GM18520 (cell line): Measurements from ENCODE around the gene OSBPL9.

ENCODE experiments used
- ATAC-seq: cut with Tn5 transposase; IDR thresholded peaks from one replicate; pipeline ENCODE4 v1.9.1; 2021; ENCODE audit not compliant: unreplicated experiment

Gene OSBPL9, protein sequence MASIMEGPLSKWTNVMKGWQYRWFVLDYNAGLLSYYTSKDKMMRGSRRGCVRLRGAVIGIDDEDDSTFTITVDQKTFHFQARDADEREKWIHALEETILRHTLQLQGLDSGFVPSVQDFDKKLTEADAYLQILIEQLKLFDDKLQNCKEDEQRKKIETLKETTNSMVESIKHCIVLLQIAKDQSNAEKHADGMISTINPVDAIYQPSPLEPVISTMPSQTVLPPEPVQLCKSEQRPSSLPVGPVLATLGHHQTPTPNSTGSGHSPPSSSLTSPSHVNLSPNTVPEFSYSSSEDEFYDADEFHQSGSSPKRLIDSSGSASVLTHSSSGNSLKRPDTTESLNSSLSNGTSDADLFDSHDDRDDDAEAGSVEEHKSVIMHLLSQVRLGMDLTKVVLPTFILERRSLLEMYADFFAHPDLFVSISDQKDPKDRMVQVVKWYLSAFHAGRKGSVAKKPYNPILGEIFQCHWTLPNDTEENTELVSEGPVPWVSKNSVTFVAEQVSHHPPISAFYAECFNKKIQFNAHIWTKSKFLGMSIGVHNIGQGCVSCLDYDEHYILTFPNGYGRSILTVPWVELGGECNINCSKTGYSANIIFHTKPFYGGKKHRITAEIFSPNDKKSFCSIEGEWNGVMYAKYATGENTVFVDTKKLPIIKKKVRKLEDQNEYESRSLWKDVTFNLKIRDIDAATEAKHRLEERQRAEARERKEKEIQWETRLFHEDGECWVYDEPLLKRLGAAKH

DNA sequence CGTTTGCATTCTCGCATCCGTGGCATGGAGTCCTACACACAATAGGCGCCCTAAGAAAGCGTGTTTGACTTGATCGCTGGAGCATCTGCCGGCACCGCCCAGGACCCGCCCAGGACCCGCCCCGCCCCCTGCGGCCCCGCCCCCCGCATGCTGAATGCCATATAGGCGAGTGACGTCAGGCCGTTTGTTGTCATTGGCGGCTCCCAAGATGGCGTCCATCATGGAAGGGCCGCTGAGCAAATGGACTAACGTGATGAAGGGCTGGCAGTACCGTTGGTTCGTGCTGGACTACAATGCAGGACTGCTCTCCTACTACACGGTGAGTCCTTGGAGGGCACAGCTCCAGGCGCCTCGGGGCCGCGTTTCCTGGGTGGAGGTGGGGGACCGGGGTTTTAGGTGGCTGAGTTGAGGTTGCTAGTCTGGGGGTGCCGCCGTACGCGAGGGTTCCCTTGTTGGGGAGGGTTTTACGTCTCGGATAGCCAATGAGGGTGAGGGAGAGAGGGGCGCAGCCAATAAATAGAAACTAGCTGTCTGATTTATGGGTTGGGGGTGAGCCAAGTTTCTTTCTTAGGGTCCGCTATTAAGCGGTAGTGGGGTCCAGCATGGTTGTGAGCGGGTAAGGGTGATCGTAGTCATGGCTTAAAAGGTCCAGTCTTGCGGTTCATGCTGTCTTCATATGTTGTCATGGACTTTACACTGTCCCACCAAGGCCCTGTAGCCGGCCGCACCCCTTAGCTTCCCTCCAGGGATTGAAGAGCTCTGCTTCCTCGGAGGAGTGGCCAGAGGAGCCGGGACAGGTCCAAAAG lies at the start of gene OSBPL9:
TSS of gene OSBPL9 (plus strand) at position 190 of the 806 bp plus-strand sequence. CDS start at position 209, 19 bp downstream.
- ATAC-seq, result peak; percentile 70

DNA sequence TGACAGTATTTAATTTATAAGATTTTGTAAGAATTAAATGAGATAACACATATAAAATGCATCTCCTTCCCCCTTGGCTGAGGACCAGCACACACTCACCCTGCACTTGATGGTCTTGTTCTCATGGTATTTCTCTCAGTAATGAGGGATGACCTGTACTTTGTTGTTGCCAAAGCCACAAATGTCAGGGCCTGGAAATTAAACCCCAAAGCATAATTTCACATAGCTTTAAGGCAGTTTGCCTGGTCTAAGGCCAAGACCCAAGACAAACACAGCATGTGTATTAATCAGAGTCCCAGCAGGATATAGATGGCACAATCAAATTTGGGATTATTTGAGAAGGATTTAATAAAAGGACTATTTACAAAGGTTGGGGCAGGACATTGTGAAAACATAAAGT lies 49.2 kb upstream of the OSBPL9 start:
- ATAC-seq, result no peak

DNA sequence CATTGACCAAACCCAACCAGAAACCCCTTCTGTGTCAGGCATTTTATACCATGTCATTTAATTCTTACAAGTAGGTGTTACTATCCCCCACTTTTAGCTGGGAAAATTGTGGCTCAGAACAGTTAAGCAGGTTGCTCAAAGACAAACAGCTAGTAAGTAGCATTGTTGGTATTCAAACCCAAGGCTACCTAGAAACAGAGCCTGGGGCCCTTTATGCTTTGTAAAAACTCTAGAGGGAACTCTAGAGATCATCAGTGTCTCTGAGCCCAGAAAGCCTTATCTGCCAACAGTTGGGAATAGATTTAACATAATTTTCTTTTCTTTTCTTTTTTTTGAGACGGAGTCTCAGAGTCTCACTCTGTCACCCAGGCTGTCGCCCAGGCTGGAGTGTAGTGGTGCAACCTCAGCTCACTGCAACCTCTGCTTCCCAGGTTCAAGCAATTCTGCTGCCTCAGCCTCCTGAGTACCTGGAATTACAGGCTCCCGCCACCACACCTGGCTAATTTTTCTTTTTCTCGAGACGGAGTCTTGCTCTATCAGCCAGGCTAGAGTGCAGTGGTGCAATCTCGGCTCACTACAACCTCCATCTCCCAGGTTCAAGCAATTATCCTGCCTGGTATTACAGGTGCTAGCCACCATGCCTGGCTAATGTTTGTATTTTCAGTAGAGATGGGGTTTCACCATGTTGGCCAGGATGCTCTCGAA lies 48.5 kb upstream of the OSBPL9 start:
- ATAC-seq, result no peak

- peak; percentile 65 for ATAC-seq
Observed at GRCh38 chr1:51569284-51570062, 47.4 kb upstream of the OSBPL9 start.

- peak; percentile 12 for ATAC-seq
Observed at GRCh38 chr1:51570063-51570710, 46.7 kb upstream of the OSBPL9 start.

DNA sequence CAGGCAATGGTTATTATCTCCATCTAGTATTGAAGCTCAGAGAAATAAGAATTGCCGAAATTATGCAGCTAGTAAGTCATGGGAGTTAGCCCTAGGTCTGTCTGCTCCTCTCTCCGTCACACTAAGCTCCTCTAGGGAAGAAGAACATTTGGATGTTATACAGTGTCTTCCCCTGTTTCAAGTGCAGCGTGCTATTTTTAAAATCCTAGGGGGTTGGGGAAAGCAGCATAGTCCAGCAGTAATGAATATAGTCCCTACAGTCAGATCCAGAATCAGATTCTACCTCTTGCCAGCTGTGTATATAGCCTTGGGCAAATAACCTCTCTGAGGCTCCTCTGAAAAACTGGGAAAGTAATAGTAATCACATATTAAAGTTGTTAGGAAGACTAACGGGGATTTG lies 44.5 kb upstream of the OSBPL9 start:
- ATAC-seq, result no peak

DNA sequence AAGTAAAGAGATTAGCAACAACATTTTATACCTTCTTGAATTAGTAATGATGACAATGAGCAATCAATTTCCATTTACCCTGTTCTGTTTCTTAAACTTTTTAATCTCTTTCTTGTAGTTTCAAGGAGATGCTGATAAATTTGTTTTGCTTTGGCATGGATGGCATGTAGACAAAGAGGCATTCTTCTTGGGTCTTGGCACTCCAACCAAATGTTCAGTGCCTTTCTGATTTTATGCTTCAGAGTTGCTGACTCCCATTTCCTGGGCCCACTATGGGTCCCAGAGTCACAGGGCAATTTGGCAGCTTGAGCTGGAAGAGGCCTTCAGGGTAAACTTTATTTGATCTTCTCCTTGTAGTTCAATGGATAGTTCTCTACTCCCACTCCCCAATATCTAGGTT lies 42.1 kb upstream of the OSBPL9 start:
- ATAC-seq, result no peak

DNA sequence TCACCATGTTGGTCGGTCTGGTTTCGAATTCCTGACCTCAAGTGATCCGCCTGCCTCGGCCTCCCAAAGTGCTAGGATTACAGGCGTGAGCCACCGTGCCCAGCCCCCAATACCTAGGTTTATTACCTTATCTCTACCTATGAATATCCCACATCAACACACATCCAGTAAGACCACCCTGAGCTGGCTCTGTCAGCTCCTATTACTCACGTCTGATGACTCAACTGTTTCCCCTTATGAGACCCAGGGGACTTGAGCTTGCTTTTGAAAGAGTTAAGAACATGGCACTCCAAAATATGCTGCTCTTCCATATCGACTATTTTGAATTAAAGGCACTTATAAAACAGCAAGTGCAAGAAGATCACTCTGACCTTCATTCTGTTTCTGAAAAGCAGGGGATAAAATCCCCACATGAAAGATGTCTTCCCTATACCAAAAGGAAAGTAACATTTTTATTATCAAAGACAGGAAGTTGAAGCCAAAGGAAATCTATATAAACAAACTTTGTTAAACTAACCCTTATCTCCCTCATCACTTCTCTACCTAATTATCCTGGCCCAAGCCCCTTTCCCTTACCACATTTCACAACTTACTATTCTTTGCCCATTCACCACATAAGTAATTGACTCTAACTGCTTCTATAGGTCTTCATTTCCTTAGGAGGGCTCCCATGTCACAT lies 41.3 kb upstream of the OSBPL9 start:
- no peak for ATAC-seq

- ATAC-seq, result no peak
Observed at GRCh38 chr1:51576085-51576444, 40.8 kb upstream of the OSBPL9 start.

DNA sequence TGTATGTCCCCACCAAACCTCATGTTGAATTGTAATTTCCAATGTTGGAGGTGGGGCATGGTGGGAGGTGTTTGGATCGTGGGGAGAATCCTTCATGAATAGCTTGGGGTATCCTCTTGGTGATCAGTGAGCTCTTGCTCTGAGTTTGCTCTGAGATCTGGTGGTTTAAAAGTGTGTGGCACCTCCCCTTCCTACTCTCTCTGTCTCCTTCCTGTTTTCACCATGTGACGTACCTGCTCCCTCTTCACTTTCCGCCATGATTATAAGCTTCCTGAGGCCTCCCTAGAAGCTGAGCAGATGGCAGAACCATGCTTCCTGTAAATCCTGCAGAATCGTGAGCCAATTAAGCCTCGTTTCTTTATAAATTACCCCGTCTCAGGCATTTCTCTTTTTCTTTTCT lies 40.0 kb upstream of the OSBPL9 start:
- no peak for ATAC-seq

DNA sequence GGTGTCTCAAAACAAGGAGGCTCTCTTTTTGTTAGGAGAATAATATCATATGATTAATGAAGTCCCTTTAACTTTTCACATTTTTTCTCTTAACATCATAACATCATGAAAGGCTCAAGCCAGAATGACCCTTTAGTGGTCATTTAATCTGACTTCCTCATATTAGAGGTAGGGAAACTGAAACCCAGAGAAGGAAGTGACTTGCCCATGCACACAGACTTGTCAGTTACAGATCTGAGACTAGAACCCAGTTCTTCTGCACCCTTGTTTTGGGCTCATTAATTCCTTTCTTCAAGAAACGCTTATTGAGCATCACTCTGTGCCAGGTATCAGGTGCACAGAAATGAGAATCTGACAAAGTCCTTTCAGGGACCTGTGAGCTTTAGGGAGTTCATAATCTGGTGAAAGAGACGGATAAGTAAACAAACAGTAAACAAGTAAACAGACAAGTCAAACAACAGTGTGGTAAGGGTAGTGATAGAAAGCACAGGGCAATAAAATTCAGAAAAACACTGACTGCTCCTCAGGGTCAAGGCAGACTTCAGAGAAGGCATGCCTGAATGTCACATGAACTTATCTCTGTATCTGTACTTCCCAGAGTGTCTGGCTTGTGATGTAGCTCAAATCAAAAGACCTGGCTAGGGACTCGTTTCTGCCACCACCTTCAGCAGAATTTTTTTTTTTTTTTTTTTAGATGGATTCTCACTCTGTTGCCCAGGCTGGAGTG lies 38.3 kb upstream of the OSBPL9 start:
- ATAC-seq, result peak; percentile 72

DNA sequence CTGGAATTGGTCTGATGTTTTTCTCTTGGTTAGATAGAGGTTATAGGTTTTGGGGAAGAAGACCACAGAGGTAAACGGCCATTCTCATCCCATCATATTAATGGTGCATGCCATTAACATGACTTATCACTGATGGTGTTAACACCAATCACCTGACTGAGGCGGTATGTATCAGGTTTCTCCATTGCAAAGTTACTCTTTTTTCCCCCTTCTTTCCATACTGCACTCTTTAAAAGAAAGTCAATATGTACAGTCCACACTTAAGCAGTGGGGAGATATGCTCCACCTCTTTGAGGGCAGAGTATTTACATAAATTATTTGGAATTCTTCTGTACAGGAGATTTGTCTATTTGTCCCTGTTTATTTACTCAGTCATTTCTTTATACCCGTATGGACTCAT lies 35.7 kb upstream of the OSBPL9 start:
- no peak for ATAC-seq

GRCh38 chr1:51583532-51583931 lies 33.4 kb upstream of the OSBPL9 start:
- no peak for ATAC-seq

GRCh38 chr1:51584021-51584420 lies 32.9 kb upstream of the OSBPL9 start:
- ATAC-seq, result no peak

GRCh38 chr1:51592711-51593110 lies 24.2 kb upstream of the OSBPL9 start:
- no peak for ATAC-seq

GRCh38 chr1:51594716-51595115 lies 22.2 kb upstream of the OSBPL9 start:
- no peak for ATAC-seq

DNA sequence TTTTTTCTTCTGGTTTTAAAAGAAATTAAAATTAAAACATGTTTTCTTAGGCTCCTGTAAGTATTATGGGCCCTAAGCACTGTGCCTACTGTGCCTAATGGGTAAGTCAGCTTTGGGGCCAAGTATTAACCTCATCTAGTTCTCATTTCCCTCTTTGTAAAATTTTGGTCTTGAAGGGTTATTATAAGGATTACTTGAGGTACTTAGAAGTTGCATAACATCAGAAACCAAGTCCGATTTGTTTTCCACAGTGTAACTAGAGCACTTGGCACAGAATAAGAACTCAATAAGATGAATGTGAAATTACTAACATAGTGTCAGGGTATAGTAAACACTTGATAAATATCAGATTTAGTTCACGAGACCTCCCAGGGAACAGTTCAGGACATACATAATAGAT lies 16.4 kb upstream of the OSBPL9 start:
- ATAC-seq, result no peak

GRCh38 chr1:51600965-51601364 lies 15.9 kb upstream of the OSBPL9 start:
- ATAC-seq, result no peak
